ENCODE data around the gene GRIN2A. TPM values are rescaled to one million over a fixed set of nuclear protein-coding genes. Genes with fewer than 3 reads are reported as not detected.

The GRIN2A gene
- polyA plus RNA-seq, 2 of the 4 experiments (the other 2 are of a cell fraction): not detected

DNA sequence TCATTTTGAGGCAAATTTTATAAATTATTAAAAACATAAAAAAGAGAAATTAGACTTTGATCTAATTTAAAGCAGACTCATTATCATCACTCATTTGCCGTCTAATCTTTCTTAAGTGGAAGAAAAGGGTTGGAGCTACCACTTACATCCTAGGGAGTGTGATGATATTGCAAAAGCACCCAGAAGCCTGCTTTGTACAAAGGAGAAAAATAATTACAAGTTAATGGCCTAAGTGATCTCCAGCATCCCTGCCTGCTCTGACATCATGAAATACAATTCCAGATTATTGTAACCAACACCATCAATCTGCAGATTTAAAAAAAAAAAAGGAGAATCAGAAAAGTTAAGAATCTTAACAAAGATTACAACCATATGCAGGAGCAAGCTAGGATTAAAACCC lies 260.2 kb downstream of the GRIN2A start:
- ATAC-seq (no peak), FAIRE-seq (no peak)

DNA sequence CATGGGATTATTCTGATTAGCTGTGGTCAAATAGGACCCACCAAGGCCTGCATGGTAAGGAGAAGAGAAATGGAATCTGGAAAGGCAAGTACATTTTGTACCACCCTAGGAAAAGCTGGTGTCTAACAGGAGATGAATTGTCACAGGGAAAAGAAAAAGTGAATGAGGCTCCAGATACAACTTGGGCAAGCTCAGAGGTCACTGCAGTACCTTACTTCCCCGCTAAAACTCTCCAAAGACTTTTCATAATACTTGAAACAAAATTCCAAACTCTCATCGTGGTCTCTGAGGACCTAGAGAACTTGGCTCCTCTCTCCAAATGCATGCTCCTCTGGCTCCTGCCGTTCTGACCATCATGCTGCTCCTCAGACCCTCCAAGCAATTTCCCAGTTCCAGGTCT lies 262.8 kb downstream of the GRIN2A start:
- no peaks in the 10 kb centered on the region for H3K9me3 ChIP-seq
- DNase-seq (ENCODE audit: low read depth in 1 of 2, low spot score in 1 of 2): no peak
- WGBS (ENCODE audit: missing lambda C conversion rate): 0% methylated on average over 3 of the region's 3 CpGs
- TF ChIP-seq KDM1A (IDR thresholded peaks at IDR 0.05; ENCODE audit: low read depth) (no peak), CHD2 (IDR thresholded peaks at IDR 0.05; ENCODE audit: low read length, partially characterized antibody) (no peak), RFX5 (IDR thresholded peaks at IDR 0.05) (no peak), HDAC2 (IDR thresholded peaks at IDR 0.05) (no peak), NPAS2 (CRISPR knock-in tag; IDR thresholded peaks at IDR 0.05; ENCODE audit: borderline replicate concordance) (no peak)
- TF ChIP-seq, protein P1, sequence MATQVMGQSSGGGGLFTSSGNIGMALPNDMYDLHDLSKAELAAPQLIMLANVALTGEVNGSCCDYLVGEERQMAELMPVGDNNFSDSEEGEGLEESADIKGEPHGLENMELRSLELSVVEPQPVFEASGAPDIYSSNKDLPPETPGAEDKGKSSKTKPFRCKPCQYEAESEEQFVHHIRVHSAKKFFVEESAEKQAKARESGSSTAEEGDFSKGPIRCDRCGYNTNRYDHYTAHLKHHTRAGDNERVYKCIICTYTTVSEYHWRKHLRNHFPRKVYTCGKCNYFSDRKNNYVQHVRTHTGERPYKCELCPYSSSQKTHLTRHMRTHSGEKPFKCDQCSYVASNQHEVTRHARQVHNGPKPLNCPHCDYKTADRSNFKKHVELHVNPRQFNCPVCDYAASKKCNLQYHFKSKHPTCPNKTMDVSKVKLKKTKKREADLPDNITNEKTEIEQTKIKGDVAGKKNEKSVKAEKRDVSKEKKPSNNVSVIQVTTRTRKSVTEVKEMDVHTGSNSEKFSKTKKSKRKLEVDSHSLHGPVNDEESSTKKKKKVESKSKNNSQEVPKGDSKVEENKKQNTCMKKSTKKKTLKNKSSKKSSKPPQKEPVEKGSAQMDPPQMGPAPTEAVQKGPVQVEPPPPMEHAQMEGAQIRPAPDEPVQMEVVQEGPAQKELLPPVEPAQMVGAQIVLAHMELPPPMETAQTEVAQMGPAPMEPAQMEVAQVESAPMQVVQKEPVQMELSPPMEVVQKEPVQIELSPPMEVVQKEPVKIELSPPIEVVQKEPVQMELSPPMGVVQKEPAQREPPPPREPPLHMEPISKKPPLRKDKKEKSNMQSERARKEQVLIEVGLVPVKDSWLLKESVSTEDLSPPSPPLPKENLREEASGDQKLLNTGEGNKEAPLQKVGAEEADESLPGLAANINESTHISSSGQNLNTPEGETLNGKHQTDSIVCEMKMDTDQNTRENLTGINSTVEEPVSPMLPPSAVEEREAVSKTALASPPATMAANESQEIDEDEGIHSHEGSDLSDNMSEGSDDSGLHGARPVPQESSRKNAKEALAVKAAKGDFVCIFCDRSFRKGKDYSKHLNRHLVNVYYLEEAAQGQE (IDR thresholded peaks at IDR 0.05): no peak
- TF ChIP-seq, protein P2, sequence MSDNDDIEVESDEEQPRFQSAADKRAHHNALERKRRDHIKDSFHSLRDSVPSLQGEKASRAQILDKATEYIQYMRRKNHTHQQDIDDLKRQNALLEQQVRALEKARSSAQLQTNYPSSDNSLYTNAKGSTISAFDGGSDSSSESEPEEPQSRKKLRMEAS (IDR thresholded peaks at IDR 0.05): no peak
- no peak overlapping the region for H3K4me2 ChIP-seq
- CTCF ChIA-PET: no interaction called here
- POLR2A ChIA-PET: no interaction called here
- no peak overlapping the region for H3K27ac ChIP-seq
- FAIRE-seq: no peak
- ATAC-seq: peak in 1 of 2 experiments; percentile 51; a peak in 2 of 6 replicates
- no peaks in the 10 kb centered on the region for H3K4me1 ChIP-seq
- H3K4me3 ChIP-seq: no peak overlapping the region

More for the DNA sequence above, 260.2 kb downstream of the GRIN2A start:
- ChIA-PET POLR2A (no interaction called here), CTCF (no interaction called here)
- Histone ChIP-seq H3K4me3 (no peak overlapping the region), H3K27ac (no peak overlapping the region), H3K4me2 (no peak overlapping the region), H3K9me3 (no peaks in the 10 kb centered on the region), H3K4me1 (no peaks in the 10 kb centered on the region)
- TF ChIP-seq, protein P3, sequence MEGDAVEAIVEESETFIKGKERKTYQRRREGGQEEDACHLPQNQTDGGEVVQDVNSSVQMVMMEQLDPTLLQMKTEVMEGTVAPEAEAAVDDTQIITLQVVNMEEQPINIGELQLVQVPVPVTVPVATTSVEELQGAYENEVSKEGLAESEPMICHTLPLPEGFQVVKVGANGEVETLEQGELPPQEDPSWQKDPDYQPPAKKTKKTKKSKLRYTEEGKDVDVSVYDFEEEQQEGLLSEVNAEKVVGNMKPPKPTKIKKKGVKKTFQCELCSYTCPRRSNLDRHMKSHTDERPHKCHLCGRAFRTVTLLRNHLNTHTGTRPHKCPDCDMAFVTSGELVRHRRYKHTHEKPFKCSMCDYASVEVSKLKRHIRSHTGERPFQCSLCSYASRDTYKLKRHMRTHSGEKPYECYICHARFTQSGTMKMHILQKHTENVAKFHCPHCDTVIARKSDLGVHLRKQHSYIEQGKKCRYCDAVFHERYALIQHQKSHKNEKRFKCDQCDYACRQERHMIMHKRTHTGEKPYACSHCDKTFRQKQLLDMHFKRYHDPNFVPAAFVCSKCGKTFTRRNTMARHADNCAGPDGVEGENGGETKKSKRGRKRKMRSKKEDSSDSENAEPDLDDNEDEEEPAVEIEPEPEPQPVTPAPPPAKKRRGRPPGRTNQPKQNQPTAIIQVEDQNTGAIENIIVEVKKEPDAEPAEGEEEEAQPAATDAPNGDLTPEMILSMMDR (IDR thresholded peaks at IDR 0.05): no peak
- TF ChIP-seq MAFK (IDR thresholded peaks at IDR 0.05; ENCODE audit: partially characterized antibody) (no peak), CHD4 (IDR thresholded peaks at IDR 0.05; ENCODE audit: borderline replicate concordance) (no peak), HDAC2 (IDR thresholded peaks at IDR 0.05) (no peak), MAZ (IDR thresholded peaks at IDR 0.05; ENCODE audit: borderline replicate concordance, low read depth, low read length) (no peak), BHLHE40 (IDR thresholded peaks at IDR 0.05; ENCODE audit: low read depth, low read length) (no peak)
- no peak for DNase-seq (ENCODE audit: low read depth in 1 of 2, low spot score in 1 of 2)
- WGBS (ENCODE audit: missing lambda C conversion rate): 2% methylated on average over 1 of the region's 1 CpG

DNA sequence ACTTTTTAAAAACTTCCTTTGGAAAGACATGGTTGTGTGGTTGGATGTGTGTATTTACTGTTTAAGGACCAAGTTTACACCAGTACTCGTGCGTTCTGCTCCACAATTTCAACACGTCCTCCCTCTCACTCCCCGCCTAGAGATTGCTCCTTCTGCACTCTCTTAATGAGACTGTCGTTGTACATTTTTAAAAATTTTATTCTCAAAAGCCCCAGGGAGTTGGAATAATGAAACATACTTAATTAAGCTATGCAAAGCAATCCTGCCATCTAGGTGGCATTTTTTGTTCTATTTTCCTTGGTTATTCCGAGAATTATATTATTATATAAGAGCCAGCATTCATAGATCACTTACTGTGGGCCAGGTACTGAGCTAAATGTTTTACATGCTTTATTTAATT lies 264.5 kb downstream of the GRIN2A start:
- Histone ChIP-seq H3K27ac (no peak overlapping the region), H3K4me1 (no peaks in the 10 kb centered on the region), H3K4me3 (no peak overlapping the region), H3K9me3 (no peaks in the 10 kb centered on the region), H3K4me2 (no peak overlapping the region)
- no peak for TF ChIP-seq FOSB (CRISPR knock-in tag; IDR thresholded peaks at IDR 0.05)
- TF ChIP-seq, protein P4, sequence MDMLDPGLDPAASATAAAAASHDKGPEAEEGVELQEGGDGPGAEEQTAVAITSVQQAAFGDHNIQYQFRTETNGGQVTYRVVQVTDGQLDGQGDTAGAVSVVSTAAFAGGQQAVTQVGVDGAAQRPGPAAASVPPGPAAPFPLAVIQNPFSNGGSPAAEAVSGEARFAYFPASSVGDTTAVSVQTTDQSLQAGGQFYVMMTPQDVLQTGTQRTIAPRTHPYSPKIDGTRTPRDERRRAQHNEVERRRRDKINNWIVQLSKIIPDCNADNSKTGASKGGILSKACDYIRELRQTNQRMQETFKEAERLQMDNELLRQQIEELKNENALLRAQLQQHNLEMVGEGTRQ (IDR thresholded peaks at IDR 0.05): no peak
- TF ChIP-seq, protein P5, sequence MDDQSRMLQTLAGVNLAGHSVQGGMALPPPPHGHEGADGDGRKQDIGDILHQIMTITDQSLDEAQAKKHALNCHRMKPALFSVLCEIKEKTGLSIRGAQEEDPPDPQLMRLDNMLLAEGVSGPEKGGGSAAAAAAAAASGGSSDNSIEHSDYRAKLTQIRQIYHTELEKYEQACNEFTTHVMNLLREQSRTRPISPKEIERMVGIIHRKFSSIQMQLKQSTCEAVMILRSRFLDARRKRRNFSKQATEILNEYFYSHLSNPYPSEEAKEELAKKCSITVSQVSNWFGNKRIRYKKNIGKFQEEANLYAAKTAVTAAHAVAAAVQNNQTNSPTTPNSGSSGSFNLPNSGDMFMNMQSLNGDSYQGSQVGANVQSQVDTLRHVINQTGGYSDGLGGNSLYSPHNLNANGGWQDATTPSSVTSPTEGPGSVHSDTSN (IDR thresholded peaks at IDR 0.05): no peak
- no peak for TF ChIP-seq RAD21 (conservative IDR thresholded peaks at IDR 0.05 in 1 of 2, IDR thresholded peaks at IDR 0.05 in 1 of 2)
- POLR2A ChIA-PET: no interaction called here
- CTCF ChIA-PET: interaction anchor here (0.5 kb wide), 1 partner anchor 10 kb away, joined by 3 read pairs; no protein-coding TSS in a partner anchor
- FAIRE-seq (no peak), ATAC-seq (no peak), DNase-seq (ENCODE audit: low read depth in 1 of 2, low spot score in 1 of 2) (no peak)
- under 1% methylated on average over 6 of the region's 6 CpGs for WGBS (ENCODE audit: missing lambda C conversion rate)
